NCI-H2227 (cell line): ENCODE measurements around the gene ZFAND3.
"Not testable (repeated sequence)": the region's sequence is repeated elsewhere in the genome, so short reads cannot be mapped to it uniquely, and the experiment has no call there.

Experiments
- DNase-seq: peaks from one replicate; lab custom pipeline; 2025; ENCODE audit not compliant: unreplicated experiment; lab: John Stamatoyannopoulos, UW

Gene ZFAND3

DNA sequence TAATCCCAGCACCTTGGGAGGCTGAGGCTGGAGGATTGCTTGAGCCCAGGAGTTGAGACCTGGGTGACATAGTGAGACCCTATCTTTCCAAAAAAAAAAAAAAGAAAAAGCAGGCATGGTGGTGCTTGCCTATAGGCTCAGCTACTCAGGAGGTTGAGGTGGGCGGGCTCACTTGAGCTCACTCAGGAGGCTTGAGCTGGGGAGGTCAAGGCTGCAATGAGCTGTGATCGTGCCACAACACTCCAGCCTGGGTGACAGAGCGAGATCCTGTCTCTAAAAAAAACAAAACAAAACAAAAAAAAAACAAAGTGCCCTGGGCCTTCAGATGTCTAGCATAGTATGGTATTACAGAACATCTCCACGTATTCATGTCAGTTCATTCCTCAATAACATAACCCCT is 42.9 kb downstream of the ZFAND3 start:
- no peak for DNase-seq

DNA sequence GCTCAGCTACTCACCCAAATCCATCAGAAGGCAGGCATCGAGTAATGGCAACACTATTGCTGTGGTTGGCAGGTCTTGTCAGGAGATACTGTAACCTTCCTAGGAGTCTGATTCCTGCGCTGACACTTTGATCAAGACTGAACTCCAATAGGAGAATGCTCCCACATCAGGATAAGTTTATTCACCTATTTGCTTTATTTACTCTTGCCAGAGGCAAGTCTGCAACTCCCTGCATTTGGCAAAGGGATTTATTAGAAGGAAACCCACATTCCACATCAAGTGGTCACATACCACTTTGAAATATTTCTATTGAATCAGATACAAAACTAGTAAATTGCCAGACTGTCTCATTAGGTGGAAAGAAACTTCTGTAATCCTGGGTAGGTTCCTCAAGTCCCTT is 43.5 kb downstream of the ZFAND3 start:
- DNase-seq, result no peak

DNA sequence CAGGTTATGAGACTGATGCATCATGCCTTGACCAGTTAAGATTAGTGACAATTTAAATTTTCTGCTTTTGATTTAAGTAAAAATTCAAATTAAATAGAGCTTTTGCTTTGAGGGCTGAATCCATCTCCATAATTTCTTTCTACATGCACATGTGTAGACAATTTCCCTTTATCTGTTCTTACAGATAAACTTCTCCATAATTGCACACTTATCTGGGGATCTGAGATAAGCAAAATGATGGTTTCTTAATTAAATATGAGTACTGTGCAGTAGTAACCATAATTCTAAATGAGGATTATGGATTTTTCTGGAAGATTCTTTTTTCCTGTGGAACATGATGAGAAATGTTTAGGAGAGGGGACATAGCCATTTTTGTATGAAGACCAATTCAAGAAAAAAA is 44.7 kb downstream of the ZFAND3 start:
- DNase-seq, result no peak

- DNase-seq, result no peak
Measured at GRCh38 chr6:37865504-37865903, 46.0 kb downstream of the ZFAND3 start.

GRCh38 chr6:37866590-37867507 is 47.3 kb downstream of the ZFAND3 start:
- DNase-seq, result no peak

GRCh38 chr6:37867756-37868446 is 48.4 kb downstream of the ZFAND3 start:
- DNase-seq, result no peak

GRCh38 chr6:37868447-37868825 is 48.9 kb downstream of the ZFAND3 start:
- DNase-seq, result no peak

- DNase-seq, result no peak
Measured at GRCh38 chr6:37871616-37872372, 52.3 kb downstream of the ZFAND3 start.

DNA sequence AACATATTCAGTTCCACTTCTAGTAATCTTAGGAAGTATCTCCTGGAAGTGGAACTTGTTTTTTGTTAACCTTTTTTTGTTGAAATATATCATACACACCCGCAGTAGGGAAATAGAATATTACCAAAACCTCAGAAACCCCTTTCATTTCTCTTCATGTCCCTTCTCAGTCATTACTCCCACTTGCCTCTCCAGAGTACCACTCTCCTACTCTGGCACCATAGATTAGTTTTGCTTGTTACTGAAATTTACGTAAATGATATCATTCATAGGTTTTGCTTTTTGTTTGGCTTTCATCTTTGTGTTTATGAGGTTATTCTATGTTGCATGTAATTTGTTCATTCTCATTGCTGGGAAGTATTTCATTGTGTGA is 52.8 kb downstream of the ZFAND3 start:
- no peak for DNase-seq

GRCh38 chr6:37874726-37875125 is 55.2 kb downstream of the ZFAND3 start:
- DNase-seq, result no peak

GRCh38 chr6:37875561-37876309 is 56.2 kb downstream of the ZFAND3 start:
- DNase-seq, result no peak

GRCh38 chr6:37876843-37877242 is 57.3 kb downstream of the ZFAND3 start:
- no peak for DNase-seq

GRCh38 chr6:37877373-37878149 is 58.0 kb downstream of the ZFAND3 start:
- DNase-seq, result peak; percentile 19

DNA sequence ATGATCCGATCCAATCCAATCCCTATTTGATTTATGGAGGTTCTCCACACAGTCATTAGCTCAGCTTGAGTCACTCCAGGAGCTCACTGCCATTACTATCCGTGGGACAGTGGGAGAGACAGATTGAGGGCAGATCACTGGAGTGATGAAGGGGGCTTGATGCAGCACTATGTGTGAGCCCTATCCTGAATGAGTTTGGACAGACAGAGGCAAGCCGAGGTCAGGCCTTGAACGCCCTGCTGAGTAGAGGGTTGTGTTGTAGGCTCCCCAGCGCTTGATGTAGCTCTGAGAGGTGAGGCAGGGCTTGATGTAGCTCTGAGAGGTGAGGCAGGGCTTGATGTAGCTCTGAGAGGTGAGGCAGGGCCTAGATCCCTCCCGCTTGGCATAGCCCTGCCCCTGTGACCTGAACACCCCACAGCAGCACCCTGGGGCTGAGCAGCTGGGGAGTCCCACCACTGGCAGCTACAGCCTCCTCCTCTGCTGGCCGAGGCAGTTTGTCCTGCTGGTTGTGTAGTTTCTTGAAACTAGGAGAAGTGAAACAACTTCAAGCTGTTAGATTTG is 58.7 kb downstream of the ZFAND3 start:
- no peak for DNase-seq

DNA sequence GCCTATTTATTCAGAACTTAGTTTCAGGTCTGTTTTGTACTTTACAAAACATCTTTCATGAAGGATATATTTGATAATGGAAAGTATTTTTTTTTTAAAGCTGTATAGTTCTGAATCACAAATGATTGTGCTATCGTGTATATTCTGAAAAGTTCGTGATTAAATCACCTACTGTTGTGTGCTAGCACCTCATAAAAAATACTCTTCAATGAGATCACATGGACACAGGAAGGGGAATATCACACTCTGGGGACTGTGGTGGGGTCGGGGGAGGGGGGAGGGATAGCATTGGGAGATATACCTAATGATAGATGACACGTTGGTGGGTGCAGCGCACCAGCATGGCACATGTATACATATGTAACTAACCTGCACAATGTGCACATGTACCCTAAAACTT is 61.1 kb downstream of the ZFAND3 start:
- DNase-seq, result not testable (repeated sequence)

DNA sequence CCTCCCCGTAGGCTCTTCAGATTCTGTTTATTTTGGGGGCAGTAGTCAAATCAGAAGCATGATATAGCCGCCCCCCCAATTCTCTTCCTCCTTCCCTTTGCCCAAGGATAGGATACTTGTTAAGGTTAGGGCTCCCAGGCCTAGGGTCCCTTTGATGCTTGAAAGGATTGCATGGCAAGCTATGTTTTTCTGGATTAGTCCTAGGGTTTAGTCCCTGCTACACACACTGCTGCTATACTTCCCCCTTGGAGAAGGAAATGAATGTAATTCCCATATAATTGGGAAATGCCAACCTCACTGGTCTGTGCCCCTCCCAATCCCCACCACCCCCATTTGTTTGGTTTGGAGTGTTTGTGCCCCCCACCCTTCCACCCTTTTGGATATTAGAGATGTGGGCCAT is 62.8 kb downstream of the ZFAND3 start:
- DNase-seq, result no peak

GRCh38 chr6:37882724-37883413 is 63.3 kb downstream of the ZFAND3 start:
- DNase-seq, result no peak

GRCh38 chr6:37884548-37884947 is 65.0 kb downstream of the ZFAND3 start:
- DNase-seq, result no peak

DNA sequence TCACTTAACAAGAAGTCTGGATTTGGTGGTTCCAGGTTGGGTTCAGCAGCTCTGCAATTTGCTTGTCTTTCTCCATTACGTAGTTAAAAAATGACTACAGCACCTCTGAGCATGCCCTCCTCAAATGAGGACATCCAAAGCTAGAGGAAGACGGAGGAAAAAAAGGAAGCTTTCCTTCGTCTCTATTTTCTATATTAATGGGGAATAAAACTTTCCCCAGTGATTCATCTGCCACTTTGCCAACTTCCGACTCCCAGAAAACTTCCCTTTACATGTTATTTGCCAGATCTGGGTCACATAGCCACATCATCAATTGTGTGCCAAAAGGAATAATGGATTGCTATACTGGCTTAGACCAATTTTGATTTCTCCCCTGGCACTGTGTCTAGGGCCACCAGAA is 69.5 kb downstream of the ZFAND3 start:
- DNase-seq, result no peak
